T-helper 17 cell (primary cell): ENCODE results near the gene CKMT1A. TPM values are rescaled to one million over a fixed set of nuclear protein-coding genes. Genes with fewer than 3 reads are reported as not detected.
"Not testable (repeated sequence)": the region's sequence is repeated elsewhere in the genome, so short reads cannot be mapped to it uniquely, and the experiment has no call there.

Source experiments
- ATAC-seq: fragments of 150-1000 bp; cut with Tn5 transposase; 2 replicates; pipeline ENCODE4 v1.10.0; 2021; ENCODE audit warnings: mild to moderate bottlenecking, moderate library complexity
- DNase-seq, 3 donors: peaks; one replicate each; pipeline versions ENCODE4 v3.0.0 to v3.0.0-alpha.2; 2020 to 2021
- H3K9me3 ChIP-seq: one replicate; pipeline ENCODE4 v1.7.0; 2013; ENCODE audit warnings: low read length, mild to moderate bottlenecking; ENCODE audit not compliant: control insufficient read depth, poor library complexity, severe bottlenecking
- H3K27ac Mint-ChIP-seq: one replicate; pipeline ENCODE4 v1.8.0; 2022; ENCODE audit warnings: mild to moderate bottlenecking, moderate library complexity, mixed read lengths
- H3K27me3 Mint-ChIP-seq: one replicate; pipeline ENCODE4 v1.8.0; 2022; ENCODE audit warnings: mixed read lengths
- H3K36me3 Mint-ChIP-seq: one replicate; pipeline ENCODE4 v1.8.0; 2022; ENCODE audit warnings: low read depth, mixed read lengths
- H3K4me1 Mint-ChIP-seq: one replicate; pipeline ENCODE4 v1.8.0; 2022; ENCODE audit warnings: mild to moderate bottlenecking, mixed read lengths
- H3K4me3 Mint-ChIP-seq: one replicate; pipeline ENCODE4 v1.8.0; 2022; ENCODE audit warnings: mild to moderate bottlenecking, moderate library complexity, mixed read lengths
- total RNA-seq, 4 donors: library from RNA in 2 of 4; stranded (reverse) in 2 of 4; gene quantifications; one replicate each; pipeline ENCODE4 v1.2.3 and lab custom pipeline; 2022 to 2026

CKMT1A gene
- total RNA-seq, 2 donors from 2014 or later = not detected

DNA sequence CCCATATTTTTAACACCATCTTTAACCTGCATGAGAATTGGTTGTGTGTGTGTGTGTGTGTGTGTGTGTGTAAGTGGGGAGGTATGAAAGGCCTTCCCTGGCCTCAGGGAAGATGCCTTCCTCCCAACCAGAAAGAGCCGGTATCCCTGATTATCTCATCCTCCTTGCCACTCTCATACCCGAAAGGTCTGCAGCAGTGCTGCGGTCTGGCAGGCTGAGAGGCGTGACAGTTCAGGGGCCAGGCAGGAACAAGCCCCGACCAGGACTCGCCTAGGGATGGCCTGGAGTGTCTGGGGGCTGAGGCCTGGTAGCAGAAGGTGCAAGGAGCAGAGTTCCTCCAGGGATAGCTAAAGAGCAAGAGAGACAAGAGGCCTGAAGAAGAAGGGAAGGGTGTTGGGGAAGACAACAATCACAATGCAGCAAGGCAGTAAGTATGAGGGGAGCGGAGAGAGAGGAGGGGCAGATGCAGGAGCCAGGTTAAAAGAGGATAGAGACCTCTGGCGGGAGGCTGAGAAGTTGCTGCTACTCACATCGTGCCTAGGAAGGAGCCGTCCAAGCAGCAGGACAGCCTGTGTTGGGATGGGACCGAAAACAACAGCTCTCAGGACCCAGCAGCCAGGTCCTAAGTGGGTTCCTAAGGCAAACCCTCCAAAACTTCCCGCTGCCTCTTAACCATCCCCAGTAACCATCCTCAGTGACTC, 16.9 kb downstream of the CKMT1A start:
- H3K4me1 Mint-ChIP-seq, H3K9me3 ChIP-seq, H3K4me3 Mint-ChIP-seq, H3K27ac Mint-ChIP-seq, H3K27me3 Mint-ChIP-seq, DNase-seq, ATAC-seq, H3K36me3 Mint-ChIP-seq: not testable (repeated sequence)

- DNase-seq (no peak), ATAC-seq (no peak)
- Mint-ChIP-seq H3K27ac (no peak overlapping the region), H3K27me3 (peaks cover 11% of the 10 kb centered on the region), H3K36me3 (peaks cover 2% of the 10 kb centered on the region), H3K4me3 (no peak overlapping the region), H3K4me1 (no peaks in the 10 kb centered on the region)
- no peaks in the 10 kb centered on the region for H3K9me3 ChIP-seq
These were observed 29.5 kb downstream of the CKMT1A start for GRCh38 chr15:43723151-43723550.

GRCh38 chr15:43726306-43726705, 32.6 kb downstream of the CKMT1A start:
- not testable (repeated sequence) for DNase-seq, H3K4me1 Mint-ChIP-seq, ATAC-seq, H3K4me3 Mint-ChIP-seq, H3K9me3 ChIP-seq, H3K36me3 Mint-ChIP-seq, H3K27ac Mint-ChIP-seq
- peaks cover 11% of the 10 kb centered on the region for H3K27me3 Mint-ChIP-seq

- not testable (repeated sequence) for ATAC-seq, H3K27me3 Mint-ChIP-seq, H3K27ac Mint-ChIP-seq, H3K36me3 Mint-ChIP-seq, H3K9me3 ChIP-seq, H3K4me3 Mint-ChIP-seq, DNase-seq, H3K4me1 Mint-ChIP-seq
These were observed 34.5 kb downstream of the CKMT1A start for GRCh38 chr15:43728053-43728725.

DNA sequence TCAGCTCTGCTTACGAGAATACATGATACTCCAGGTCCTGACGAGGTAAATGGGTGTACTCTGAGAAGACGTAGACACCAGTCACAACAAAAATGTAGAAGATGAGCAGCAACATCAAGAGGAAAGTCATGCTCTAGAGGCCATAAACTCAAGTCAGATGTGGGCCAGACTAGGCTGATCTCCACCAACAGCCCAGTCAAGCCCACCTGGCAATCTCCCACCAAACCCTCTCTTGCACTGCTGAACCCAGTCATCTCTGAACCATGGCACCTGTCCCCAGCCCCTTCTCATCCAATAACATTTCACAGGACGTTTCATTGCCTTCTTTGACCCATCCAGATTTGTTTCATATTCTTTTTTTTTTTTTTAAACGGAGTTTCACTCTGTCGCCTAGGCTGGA, 41.8 kb downstream of the CKMT1A start:
- Mint-ChIP-seq H3K4me1 (no peaks in the 10 kb centered on the region), H3K27me3 (peaks cover 6% of the 10 kb centered on the region), H3K27ac (no peak overlapping the region), H3K4me3 (no peak overlapping the region), H3K36me3 (no peaks in the 10 kb centered on the region)
- no peak for DNase-seq
- no peaks in the 10 kb centered on the region for H3K9me3 ChIP-seq
- ATAC-seq = no peak

- H3K4me1 Mint-ChIP-seq = peaks cover 32% of the 10 kb centered on the region
These were observed 52.7 kb downstream of the CKMT1A start, which contains the start of gene PDIA3 for GRCh38 chr15:43746245-43746902. PDIA3 (plus strand) TSS chr15:43746438; CDS start chr15:43746540, 102 bp downstream.

GRCh38 chr15:43746903-43747309, 53.2 kb downstream of the CKMT1A start:
- not testable (repeated sequence) for H3K27me3 Mint-ChIP-seq, DNase-seq, H3K9me3 ChIP-seq, H3K36me3 Mint-ChIP-seq
- Mint-ChIP-seq H3K4me1 (peaks cover 37% of the 10 kb centered on the region), H3K4me3 (peak overlapping the region; percentile 95), H3K27ac (peak overlapping the region; percentile 97)
- peak; percentile 42 for ATAC-seq

More at GRCh38 chr15:43746245-43746902, 52.7 kb downstream of the CKMT1A start, which contains the start of gene PDIA3:
- not testable (repeated sequence) for H3K27me3 Mint-ChIP-seq, H3K9me3 ChIP-seq, H3K36me3 Mint-ChIP-seq
- ATAC-seq = peak; percentile 81
- H3K27ac Mint-ChIP-seq = peak within 1 kb of the TSS; percentile 97
- DNase-seq = peak; percentile 77 to 84 (median 80)
- peak within 1 kb of the TSS; percentile 95 for H3K4me3 Mint-ChIP-seq

DNA sequence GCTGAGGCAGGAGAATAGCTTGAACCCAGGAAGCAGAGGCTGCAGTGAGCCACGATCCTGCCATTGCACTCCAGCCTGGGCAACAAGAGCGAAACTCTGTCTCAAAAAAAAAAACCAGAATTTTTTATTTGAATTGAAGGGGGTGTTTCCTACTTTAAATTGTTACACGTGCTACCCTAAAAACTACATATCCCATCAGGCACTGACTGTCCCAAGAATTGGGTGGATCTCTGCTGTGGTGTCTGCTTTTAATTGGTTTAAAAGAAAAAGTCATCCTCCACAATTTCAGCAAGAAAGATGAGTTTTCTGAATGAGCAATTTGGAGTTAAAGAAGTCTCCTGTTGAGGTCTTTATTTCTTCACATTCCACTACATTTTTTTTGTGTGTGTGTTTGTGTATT, 54.7 kb downstream of the CKMT1A start:
- Mint-ChIP-seq H3K4me3 (peak overlapping the region; percentile 95), H3K36me3 (peaks cover 4% of the 10 kb centered on the region), H3K27ac (peak overlapping the region; percentile 97), H3K27me3 (no peaks in the 10 kb centered on the region), H3K4me1 (peaks cover 45% of the 10 kb centered on the region)
- peak; percentile 28 for ATAC-seq
- DNase-seq = no peak
- H3K9me3 ChIP-seq = no peaks in the 10 kb centered on the region

Other genes with a start within 250 kb of the CKMT1A start
- 10 to 100 TPM; 48.0 to 51.6 TPM for gene TP53BP1, start 200.7 kb upstream of the CKMT1A start, total RNA-seq
- 10 to 100 TPM in 1 of 2 donors, 1 to 10 TPM in 1; 5.3 to 16.0 TPM for gene MAP1A, start 176.3 kb upstream of the CKMT1A start, total RNA-seq
- gene PPIP5K1, start 103.7 kb upstream of the CKMT1A start, total RNA-seq = 10 to 100 TPM; 25.6 to 35.5 TPM
- gene CKMT1B, start 99.8 kb upstream of the CKMT1A start, total RNA-seq = not detected
- gene STRC, start 75.1 kb upstream of the CKMT1A start, total RNA-seq = 1 to 10 TPM; 1.8 TPM
- 1 to 10 TPM; 5.4 to 7.8 TPM for gene CATSPER2, start 45.0 kb upstream of the CKMT1A start, total RNA-seq
- 100 to 1,000 TPM; 168 to 170 TPM for gene PDIA3, start 52.6 kb downstream of the CKMT1A start, total RNA-seq
- under 1 TPM; 0.63 to 0.97 TPM for gene ELL3, start 83.1 kb downstream of the CKMT1A start, total RNA-seq
- gene SERF2, start 98.5 kb downstream of the CKMT1A start, total RNA-seq = 100 to 1,000 TPM; 424 to 465 TPM
- under 1 TPM in 1 of 2 donors, not detected in 1; 0.32 TPM for gene SERINC4, start 106.4 kb downstream of the CKMT1A start, total RNA-seq
- 10 to 100 TPM; 15.7 to 22.8 TPM for gene HYPK, start 106.7 kb downstream of the CKMT1A start, total RNA-seq
- 10 to 100 TPM in 1 of 2 donors, 1 to 10 TPM in 1; 8.9 to 12.1 TPM for gene MFAP1, start 130.8 kb downstream of the CKMT1A start, total RNA-seq
- 10 to 100 TPM; 10.5 to 11.9 TPM for gene WDR76, start 133.1 kb downstream of the CKMT1A start, total RNA-seq